ENCODE data around the gene PRR19. TPM values are rescaled to one million over a fixed set of nuclear protein-coding genes. Genes with fewer than 3 reads are reported as not detected.

Gene PRR19
- total and polyA plus RNA-seq, 4 donors: 0.23 to 1.0 (median 0.77) TPM

- no peak for TF ChIP-seq CTCF (IDR thresholded peaks at IDR 0.05; ENCODE audit: control extremely low read depth, extremely low read depth)
- Histone ChIP-seq H3K4me3 (peak overlapping the region; percentile 72), H3K9me3 (ENCODE audit: control insufficient read depth in 4 of 4, insufficient read depth in 3 of 4, low read length in 3 of 4) (no peaks in the 10 kb centered on the region), H3K27ac (ENCODE audit: low read depth in 1 of 2, low read length in 1 of 2) (peak overlapping the region; percentile 87 to 96), H3K4me1 (ENCODE audit: control insufficient read depth in 5 of 5, insufficient read depth in 5 of 5, low read length in 5 of 5) (peaks cover 0 to 22% (median 9%) of the 10 kb centered on the region in 5 donors), H3K9ac (ENCODE audit: insufficient read depth in 1 of 2, low read length in 2 of 2) (peak overlapping the region; percentile 55 to 98), H3K36me3 (ENCODE audit: control insufficient read depth in 4 of 4, insufficient read depth in 4 of 4, low read length in 4 of 4) (peaks cover 4 to 34% (median 14%) of the 10 kb centered on the region in 4 donors), H3K27me3 (ENCODE audit: control insufficient read depth in 3 of 3, insufficient read depth in 3 of 3, low read length in 2 of 3) (no peaks in the 10 kb centered on the region)
- DNase-seq (peak in 1 of 3 donors; percentile 25), ATAC-seq (ENCODE audit: insufficient read depth, low FRiP score) (no peak)
- WGBS, 2 donors: 5 to 6% methylated on average over 18 of the region's 18 CpGs
These were observed 31.4 kb upstream of the PRR19 start for GRCh38 chr19:42270346-42271044.

- Histone ChIP-seq H3K36me3 (ENCODE audit: control insufficient read depth in 4 of 4, insufficient read depth in 4 of 4, low read length in 4 of 4) (peaks cover 4 to 34% (median 15%) of the 10 kb centered on the region in 4 donors), H3K4me1 (ENCODE audit: control insufficient read depth in 5 of 5, insufficient read depth in 5 of 5, low read length in 5 of 5) (peaks cover 0 to 22% (median 9%) of the 10 kb centered on the region in 5 donors), H3K27me3 (ENCODE audit: control insufficient read depth in 3 of 3, insufficient read depth in 3 of 3, low read length in 2 of 3) (no peaks in the 10 kb centered on the region), H3K4me3 (no peak overlapping the region), H3K9me3 (ENCODE audit: control insufficient read depth in 4 of 4, insufficient read depth in 3 of 4, low read length in 3 of 4) (no peaks in the 10 kb centered on the region), H3K9ac (ENCODE audit: insufficient read depth in 1 of 2, low read length in 2 of 2) (no peak overlapping the region), H3K27ac (ENCODE audit: low read depth in 1 of 2, low read length in 1 of 2) (peak overlapping the region in 1 of 2 donors; percentile 96)
- no peak for ATAC-seq (ENCODE audit: insufficient read depth, low FRiP score)
- WGBS, 2 donors: 50 to 60% methylated on average over 3 of the region's 3 CpGs
- no peak for DNase-seq
- TF ChIP-seq CTCF (IDR thresholded peaks at IDR 0.05; ENCODE audit: control extremely low read depth, extremely low read depth): no peak
These were observed 30.9 kb upstream of the PRR19 start for GRCh38 chr19:42271045-42271419.

DNA sequence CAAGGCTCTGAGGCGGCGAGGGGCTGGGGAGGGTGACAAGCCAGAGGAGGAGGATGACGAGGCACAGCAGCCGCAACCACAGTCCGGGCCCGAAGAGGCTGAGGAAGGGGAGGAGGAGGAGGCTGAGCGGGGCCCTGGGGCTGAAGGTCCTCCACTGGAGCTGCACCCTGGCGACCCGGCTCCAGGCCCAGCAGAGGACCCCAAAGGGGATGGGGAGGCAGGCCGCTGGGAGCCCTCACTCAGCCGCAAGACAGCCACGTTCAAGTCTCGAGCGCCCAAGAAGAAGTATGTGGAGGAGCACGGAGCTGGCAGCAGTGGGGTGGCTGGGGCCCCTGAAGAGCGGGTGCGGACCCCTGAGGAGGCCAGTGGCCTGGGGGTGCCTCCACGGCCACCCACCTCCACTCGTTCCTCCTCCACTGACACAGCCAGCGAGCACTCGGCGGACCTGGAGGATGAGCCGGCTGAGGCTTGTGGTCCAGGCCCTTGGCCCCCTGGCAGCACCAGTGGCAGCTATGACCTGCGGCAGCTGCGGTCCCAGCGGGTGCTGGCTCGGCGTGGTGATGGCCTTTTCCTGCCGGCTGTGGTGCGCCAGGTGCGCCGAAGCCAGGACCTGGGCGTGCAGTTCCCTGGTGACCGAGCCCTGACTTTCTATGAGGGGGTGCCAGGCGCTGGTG lies 29.9 kb upstream of the PRR19 start:
- Histone ChIP-seq H3K27me3 (ENCODE audit: control insufficient read depth in 3 of 3, insufficient read depth in 3 of 3, low read length in 2 of 3) (no peaks in the 10 kb centered on the region), H3K27ac (ENCODE audit: low read depth in 1 of 2, low read length in 1 of 2) (no peak overlapping the region), H3K36me3 (ENCODE audit: control insufficient read depth in 4 of 4, insufficient read depth in 4 of 4, low read length in 4 of 4) (peaks cover 4 to 34% (median 19%) of the 10 kb centered on the region in 4 donors), H3K4me3 (no peak overlapping the region), H3K4me1 (ENCODE audit: control insufficient read depth in 5 of 5, insufficient read depth in 5 of 5, low read length in 5 of 5) (peaks cover 0 to 22% (median 9%) of the 10 kb centered on the region in 5 donors), H3K9ac (ENCODE audit: insufficient read depth in 1 of 2, low read length in 2 of 2) (no peak overlapping the region), H3K9me3 (ENCODE audit: control insufficient read depth in 4 of 4, insufficient read depth in 3 of 4, low read length in 3 of 4) (no peaks in the 10 kb centered on the region)
- TF ChIP-seq CTCF (IDR thresholded peaks at IDR 0.05; ENCODE audit: control extremely low read depth, extremely low read depth): no peak
- DNase-seq (no peak), ATAC-seq (ENCODE audit: insufficient read depth, low FRiP score) (no peak)
- WGBS, 2 donors: 88 to 90% methylated on average over 34 to 35 of the region's 35 CpGs
